LNCaP clone FGC (cell line): ENCODE results near the gene PRELP.
"Not testable (repeated sequence)": the region's sequence is repeated elsewhere in the genome, so short reads cannot be mapped to it uniquely, and the experiment has no call there.

Experiments used
- DNase-seq: peaks from one replicate; pipeline ENCODE4 v3.0.0-alpha.2; 2011; ENCODE audit warnings: low read depth
- H3K4me3 ChIP-seq: 2 replicates; pipeline ENCODE4 v1.5.1; 2011; ENCODE audit warnings: mild to moderate bottlenecking, low read depth, low read length, control low read depth
- CTCF ChIP-seq: IDR thresholded peaks from 2 replicates; pipeline ENCODE4 v1.5.1; 2012; ENCODE audit warnings: mild to moderate bottlenecking; ENCODE audit not compliant: control insufficient read depth, insufficient read depth; ENCODE audit errors: extremely low read depth

The PRELP gene

GRCh38 chr1:203447151-203447550, 28.5 kb upstream of the PRELP start:
- TF ChIP-seq CTCF: no peak
- no peak for DNase-seq
- H3K4me3 ChIP-seq: no peak overlapping the region

GRCh38 chr1:203447598-203447997, 28.0 kb upstream of the PRELP start:
- not testable (repeated sequence) for H3K4me3 ChIP-seq, DNase-seq

GRCh38 chr1:203448521-203449061, 27.0 kb upstream of the PRELP start:
- TF ChIP-seq CTCF: no peak
- H3K4me3 ChIP-seq: no peak overlapping the region
- DNase-seq: no peak

GRCh38 chr1:203450001-203450400, 25.6 kb upstream of the PRELP start:
- H3K4me3 ChIP-seq: no peak overlapping the region
- no peak for DNase-seq
- TF ChIP-seq CTCF: no peak

- DNase-seq: no peak
- 0 out of 2 replicates have a peak, but pooled peaks have one; percentile 2 for TF ChIP-seq CTCF
- no peak overlapping the region for H3K4me3 ChIP-seq
These were observed 25.0 kb upstream of the PRELP start for GRCh38 chr1:203450479-203451149.

GRCh38 chr1:203451836-203452784, 23.5 kb upstream of the PRELP start:
- TF ChIP-seq CTCF: no peak
- no peak for DNase-seq
- H3K4me3 ChIP-seq: no peak overlapping the region

GRCh38 chr1:203453016-203453415, 22.6 kb upstream of the PRELP start:
- TF ChIP-seq CTCF: no peak

More at GRCh38 chr1:203453016-203453415, 22.6 kb upstream of the PRELP start:
- H3K4me3 ChIP-seq: no peak overlapping the region
- DNase-seq: no peak
